ENCODE results near the gene PHF20.

The PHF20 gene

DNA sequence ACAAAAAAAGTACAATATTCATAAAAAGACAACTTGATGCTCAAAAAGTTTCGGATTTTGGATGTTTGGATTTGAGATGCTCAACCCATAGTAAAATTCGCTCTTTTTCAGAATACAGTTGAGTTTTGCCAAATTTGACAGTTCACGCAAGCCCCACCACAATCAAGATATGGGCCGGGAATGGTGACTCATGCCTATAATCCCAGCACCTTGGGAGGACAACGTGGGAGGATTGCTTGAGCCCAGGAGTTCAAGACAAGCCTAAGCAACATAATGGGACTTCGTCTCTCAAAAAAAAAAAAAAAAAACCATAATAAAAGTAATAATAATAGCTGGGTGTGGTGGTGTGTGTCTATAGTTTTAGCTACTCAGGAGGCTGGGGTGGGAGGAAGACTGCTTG is 51.3 kb downstream of the PHF20 start:
- H3K27me3 ChIP-seq (ENCODE audit: insufficient read depth, poor library complexity, severe bottlenecking), result no peaks in the 10 kb centered on the region
- no peak overlapping the region for H3K4me3 ChIP-seq (replicated peaks; ENCODE audit: insufficient read depth, low read length)
- DNase-seq (ENCODE audit: low read depth in 1 of 2, low spot score in 1 of 2), result no peak
- H3K27ac ChIP-seq (replicated peaks), result no peak overlapping the region
- TF ChIP-seq REST (IDR thresholded peaks at IDR 0.05; ENCODE audit: insufficient replicate concordance, low read depth) (no peak), SPI1 (IDR thresholded peaks at IDR 0.05; ENCODE audit: borderline replicate concordance, low read depth) (no peak), POLR2AphosphoS5 (IDR thresholded peaks at IDR 0.05; ENCODE audit: low read depth) (no peak), CTCF (IDR thresholded peaks at IDR 0.05; ENCODE audit: insufficient read depth, low read length) (no peak), GABPA (IDR thresholded peaks at IDR 0.05; ENCODE audit: low read depth) (no peak)

DNA sequence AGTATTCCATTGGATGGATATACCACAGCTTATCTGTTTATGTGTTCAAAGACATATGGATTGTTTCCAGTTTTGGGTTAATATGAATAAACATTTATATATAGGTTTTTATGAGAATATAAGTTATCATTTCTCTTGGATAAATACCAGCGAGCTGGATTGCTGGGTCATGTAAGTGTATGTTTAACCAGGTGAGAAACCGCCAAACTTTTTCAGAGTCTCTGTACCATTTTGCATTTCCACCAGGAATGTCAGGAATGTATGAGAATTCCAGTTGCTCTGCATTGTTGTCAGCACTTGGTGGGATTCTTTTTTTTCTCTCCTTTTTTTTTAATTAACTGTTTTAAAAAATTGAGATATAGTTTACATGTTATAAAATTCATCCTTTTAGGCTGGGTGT is 52.1 kb downstream of the PHF20 start:
- no peak for DNase-seq (ENCODE audit: low read depth in 1 of 2, low spot score in 1 of 2)
- TF ChIP-seq CTCF (IDR thresholded peaks at IDR 0.05; ENCODE audit: insufficient read depth, low read length), result no peak
- TF ChIP-seq REST (IDR thresholded peaks at IDR 0.05; ENCODE audit: insufficient replicate concordance, low read depth), result no peak
- TF ChIP-seq GABPA (IDR thresholded peaks at IDR 0.05; ENCODE audit: low read depth), result no peak
- no peak overlapping the region for H3K27ac ChIP-seq (replicated peaks)
- no peaks in the 10 kb centered on the region for H3K27me3 ChIP-seq (ENCODE audit: insufficient read depth, poor library complexity, severe bottlenecking)
- no peak overlapping the region for H3K4me3 ChIP-seq (replicated peaks; ENCODE audit: insufficient read depth, low read length)

DNA sequence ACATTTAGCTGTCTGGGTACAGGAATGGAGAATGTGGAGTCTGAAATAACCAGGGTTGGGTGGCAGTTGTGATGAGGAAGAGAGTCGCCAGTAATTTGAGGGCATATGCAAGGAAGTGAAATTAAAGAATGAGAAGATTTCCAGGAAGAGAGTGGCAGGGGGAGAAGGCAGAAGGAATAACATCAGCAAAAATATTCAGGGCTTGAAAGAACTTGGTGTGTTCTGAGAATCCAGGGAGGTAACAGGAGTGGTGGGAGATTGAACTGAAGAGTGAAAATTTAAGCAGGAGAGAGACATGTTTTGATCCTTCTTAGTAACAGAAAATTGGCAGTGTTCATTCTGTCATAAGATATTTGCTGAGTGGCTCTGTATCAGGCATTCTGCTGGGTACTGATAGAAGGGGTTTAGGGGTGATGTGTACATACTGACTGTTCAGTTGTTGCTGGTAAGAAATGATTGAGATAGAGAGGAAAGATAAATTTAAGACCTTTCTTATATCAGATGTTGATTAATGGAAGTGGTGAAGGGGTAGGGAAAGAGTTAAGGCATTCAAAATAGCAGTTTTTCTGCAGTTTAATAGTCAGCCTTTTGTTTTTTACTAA is 54.7 kb downstream of the PHF20 start:
- no peak for DNase-seq (ENCODE audit: low read depth in 1 of 2, low spot score in 1 of 2)
- Histone ChIP-seq H3K27ac (replicated peaks) (no peak overlapping the region), H3K27me3 (ENCODE audit: insufficient read depth, poor library complexity, severe bottlenecking) (no peaks in the 10 kb centered on the region), H3K4me3 (replicated peaks; ENCODE audit: insufficient read depth, low read length) (no peak overlapping the region)
- TF ChIP-seq GABPA (IDR thresholded peaks at IDR 0.05; ENCODE audit: low read depth), result no peak

GRCh38 chr20:35828434-35828833 is 56.6 kb downstream of the PHF20 start:
- H3K27ac ChIP-seq (replicated peaks), result no peak overlapping the region
- TF ChIP-seq GABPA (IDR thresholded peaks at IDR 0.05; ENCODE audit: low read depth) (no peak), CTCF (IDR thresholded peaks at IDR 0.05; ENCODE audit: insufficient read depth, low read length) (no peak), POLR2AphosphoS5 (IDR thresholded peaks at IDR 0.05; ENCODE audit: low read depth) (no peak), SPI1 (IDR thresholded peaks at IDR 0.05; ENCODE audit: borderline replicate concordance, low read depth) (no peak), REST (IDR thresholded peaks at IDR 0.05; ENCODE audit: insufficient replicate concordance, low read depth) (no peak)
- no peaks in the 10 kb centered on the region for H3K27me3 ChIP-seq (ENCODE audit: insufficient read depth, poor library complexity, severe bottlenecking)
- DNase-seq (ENCODE audit: low read depth in 1 of 2, low spot score in 1 of 2), result no peak
- H3K4me3 ChIP-seq (replicated peaks; ENCODE audit: insufficient read depth, low read length), result no peak overlapping the region

Measured in HL-60 (cell line).